PFSK-1 (cell line): Measurements from ENCODE around the gene UGT1A10.

Source experiments
- POLR2AphosphoS5 ChIP-seq: IDR thresholded peaks from 2 replicates; pipeline ENCODE4 v1.6.1; 2012; ENCODE audit warnings: low read depth, mild to moderate bottlenecking, control low read depth, low read length, moderate library complexity
- REST ChIP-seq, 2 experiments: IDR thresholded peaks; 2 replicates each; pipeline versions ENCODE4 v1.6.1 to v1.8.0; 2011 to 2012; ENCODE audit warnings: low read depth in 2 of 2, low read length in 2 of 2, control low read depth in 1 of 2, inconsistent platforms in 1 of 2, mild to moderate bottlenecking in 1 of 2, moderate library complexity in 1 of 2; ENCODE audit not compliant: insufficient read depth in 1 of 2
- SIN3A ChIP-seq: IDR thresholded peaks from 2 replicates; pipeline ENCODE4 v1.6.1; 2012; ENCODE audit warnings: mild to moderate bottlenecking, low read length, moderate library complexity, borderline replicate concordance; ENCODE audit not compliant: insufficient read depth

- TF ChIP-seq SIN3A (no peak), REST (IDR thresholded peaks at IDR 0.05; ENCODE audit: insufficient read depth in 1 of 2, low read depth in 2 of 2, low read length in 2 of 2) (no peak), POLR2AphosphoS5 (no peak)
These were observed 38.1 kb downstream of the UGT1A10 start for GRCh38 chr2:233674314-233674713.
